DND-41 (cell line): Measurements from ENCODE around the gene CNTN5.

Experiments used
- ATAC-seq: fragments of 200-7000 bp; cut with Tn5 transposase; 3 replicates; pipeline ENCODE4 v1.9.1; 2021; ENCODE audit warnings: low read depth; ENCODE audit not compliant: insufficient read depth
- DNase-seq: peaks from one replicate; pipeline ENCODE4 v3.0.0-alpha.2; 2020
- H2AFZ ChIP-seq: 2 replicates; pipeline ENCODE4 v1.6.0; 2012; ENCODE audit warnings: low read depth, low read length
- H3K27ac ChIP-seq: 2 replicates; pipeline ENCODE4 v1.5.1; 2012; ENCODE audit warnings: low read length, inconsistent platforms
- H3K27me3 ChIP-seq: fragments of 200-600 bp; sonication (generic); 2 replicates; pipeline ENCODE4 v1.6.0; 2012; ENCODE audit warnings: low read length, mild to moderate bottlenecking, inconsistent platforms; ENCODE audit not compliant: insufficient read depth, poor library complexity
- H3K36me3 ChIP-seq: 2 replicates; pipeline ENCODE4 v1.5.1; 2012; ENCODE audit warnings: low read length, inconsistent platforms; ENCODE audit not compliant: insufficient read depth
- H3K4me1 ChIP-seq: 2 replicates; pipeline ENCODE4 v1.5.1; 2012; ENCODE audit warnings: mild to moderate bottlenecking, low read length; ENCODE audit not compliant: insufficient read depth
- H3K4me2 ChIP-seq: 2 replicates; pipeline ENCODE4 v1.6.0; 2012; ENCODE audit warnings: mild to moderate bottlenecking, moderate library complexity, low read length, inconsistent platforms; ENCODE audit not compliant: insufficient read depth
- H3K4me3 ChIP-seq, 2 experiments: fragments of 200-600 bp in 1 of 2; shearing (Covaris generic) in 1 of 2; 2 replicates each; pipeline ENCODE4 v1.5.1; 2012 to 2016; ENCODE audit warnings: inconsistent platforms in 2 of 2, low read length in 2 of 2, mild to moderate bottlenecking in 2 of 2, low read depth in 1 of 2, moderate library complexity in 1 of 2
- H3K79me2 ChIP-seq: 2 replicates; pipeline ENCODE4 v1.6.0; 2012; ENCODE audit warnings: low read length, inconsistent platforms; ENCODE audit not compliant: insufficient read depth
- H3K9ac ChIP-seq: 2 replicates; pipeline ENCODE4 v1.6.0; 2012; ENCODE audit warnings: low read depth, mild to moderate bottlenecking, inconsistent platforms, low read length, moderate library complexity
- H3K9me3 ChIP-seq: 2 replicates; pipeline ENCODE4 v1.5.1; 2012; ENCODE audit warnings: low read length, moderate library complexity, mild to moderate bottlenecking, inconsistent platforms; ENCODE audit not compliant: insufficient read depth, severe bottlenecking
- H4K20me1 ChIP-seq: 2 replicates; pipeline ENCODE4 v1.6.0; 2012; ENCODE audit warnings: low read length; ENCODE audit not compliant: insufficient read depth
- CTCF ChIP-seq: IDR thresholded peaks from 2 replicates; pipeline ENCODE4 v1.5.1; 2012; ENCODE audit warnings: borderline replicate concordance, low read length, moderate library complexity, mild to moderate bottlenecking; ENCODE audit not compliant: poor library complexity, severe bottlenecking; ENCODE audit errors: extremely low read depth
- EZH2 ChIP-seq: IDR thresholded peaks from 3 replicates; pipeline ENCODE4 v1.6.1; 2012; ENCODE audit warnings: borderline replicate concordance, low read depth, mild to moderate bottlenecking, moderate library complexity, low read length, inconsistent platforms; ENCODE audit not compliant: severe bottlenecking

CNTN5 gene

GRCh38 chr11:99366546-99366945 lies 345.8 kb downstream of the CNTN5 start:
- H3K79me2 ChIP-seq: no peaks in the 10 kb centered on the region
- H3K36me3 ChIP-seq: no peaks in the 10 kb centered on the region
- no peak overlapping the region for H3K4me2 ChIP-seq
- ATAC-seq: no peak
- H3K27me3 ChIP-seq: no peaks in the 10 kb centered on the region
- DNase-seq: no peak
- H3K4me3 ChIP-seq: no peak overlapping the region
- TF ChIP-seq CTCF (no peak), EZH2 (no peak)
- H3K4me1 ChIP-seq: no peaks in the 10 kb centered on the region
- H3K27ac ChIP-seq: no peak overlapping the region
- H3K9me3 ChIP-seq: no peaks in the 10 kb centered on the region
- H3K9ac ChIP-seq: no peak overlapping the region
- H4K20me1 ChIP-seq: no peaks in the 10 kb centered on the region
- no peak overlapping the region for H2AFZ ChIP-seq

- TF ChIP-seq CTCF (no peak), EZH2 (no peak)
- Histone ChIP-seq H4K20me1 (no peaks in the 10 kb centered on the region), H3K9ac (no peak overlapping the region), H3K79me2 (no peaks in the 10 kb centered on the region), H3K36me3 (no peaks in the 10 kb centered on the region), H3K4me1 (no peaks in the 10 kb centered on the region), H3K27me3 (no peaks in the 10 kb centered on the region), H2AFZ (no peak overlapping the region), H3K4me2 (no peak overlapping the region), H3K27ac (no peak overlapping the region), H3K4me3 (no peak overlapping the region), H3K9me3 (no peaks in the 10 kb centered on the region)
- ATAC-seq (no peak), DNase-seq (no peak)
Observed at GRCh38 chr11:99368583-99368982, 347.8 kb downstream of the CNTN5 start.

- ATAC-seq: no peak
- no peaks in the 10 kb centered on the region for H3K27me3 ChIP-seq
- TF ChIP-seq EZH2 (no peak), CTCF (no peak)
- H3K36me3 ChIP-seq: no peaks in the 10 kb centered on the region
- no peaks in the 10 kb centered on the region for H4K20me1 ChIP-seq
- H3K4me1 ChIP-seq: no peaks in the 10 kb centered on the region
- H3K79me2 ChIP-seq: no peaks in the 10 kb centered on the region
- no peak overlapping the region for H3K27ac ChIP-seq
- H3K4me2 ChIP-seq: no peak overlapping the region
- no peaks in the 10 kb centered on the region for H3K9me3 ChIP-seq
- no peak overlapping the region for H3K4me3 ChIP-seq
- no peak overlapping the region for H2AFZ ChIP-seq
- no peak for DNase-seq
- H3K9ac ChIP-seq: no peak overlapping the region
Observed at GRCh38 chr11:99370549-99371216, 349.9 kb downstream of the CNTN5 start.
